ENCODE measurements around the gene TBC1D13.
"Not testable (repeated sequence)": the region's sequence is repeated elsewhere in the genome, so short reads cannot be mapped to it uniquely, and the experiment has no call there.

TBC1D13 gene

DNA sequence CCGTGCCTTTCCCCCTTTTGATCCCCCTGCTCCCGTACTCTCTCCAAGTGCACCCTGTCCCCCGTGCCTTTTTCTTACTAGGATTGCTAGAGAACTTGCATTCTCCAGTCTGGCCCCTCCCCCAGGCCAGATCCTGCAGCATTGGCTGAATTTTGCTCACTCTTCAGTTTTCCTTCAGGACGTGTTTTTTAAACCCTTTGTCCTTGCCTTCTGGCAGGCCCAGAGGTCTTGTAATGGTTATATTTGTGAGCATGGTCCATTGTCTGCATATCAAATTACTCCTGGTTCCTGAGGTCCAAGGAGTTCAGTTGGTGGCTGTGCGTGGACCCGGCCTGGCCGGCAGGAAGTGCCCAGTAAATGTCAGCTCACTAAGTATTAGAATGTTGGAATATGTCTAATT is 606 bp downstream of the TBC1D13 start:
- FAIRE-seq, result no peak

DNA sequence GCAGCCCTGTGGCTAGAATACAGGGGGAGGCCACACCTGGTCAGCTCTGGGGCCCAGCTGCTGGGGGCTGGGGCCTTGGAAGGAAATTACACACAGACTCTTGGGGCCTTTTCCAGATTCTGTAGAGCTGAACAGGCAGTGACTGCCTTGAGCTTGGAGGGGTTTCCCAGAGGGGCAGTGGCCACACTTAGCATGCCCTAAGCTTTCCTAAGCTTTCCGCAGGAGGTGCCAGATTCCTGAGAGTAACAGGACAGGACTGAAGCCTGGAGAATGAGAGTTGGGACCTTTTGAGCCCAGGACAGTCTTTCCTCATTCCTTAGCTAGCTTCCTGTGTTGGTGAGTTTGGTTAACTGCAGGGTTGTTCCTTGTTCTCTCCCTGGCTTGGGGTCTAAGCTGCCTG is 1.4 kb downstream of the TBC1D13 start:
- FAIRE-seq, result no peak

DNA sequence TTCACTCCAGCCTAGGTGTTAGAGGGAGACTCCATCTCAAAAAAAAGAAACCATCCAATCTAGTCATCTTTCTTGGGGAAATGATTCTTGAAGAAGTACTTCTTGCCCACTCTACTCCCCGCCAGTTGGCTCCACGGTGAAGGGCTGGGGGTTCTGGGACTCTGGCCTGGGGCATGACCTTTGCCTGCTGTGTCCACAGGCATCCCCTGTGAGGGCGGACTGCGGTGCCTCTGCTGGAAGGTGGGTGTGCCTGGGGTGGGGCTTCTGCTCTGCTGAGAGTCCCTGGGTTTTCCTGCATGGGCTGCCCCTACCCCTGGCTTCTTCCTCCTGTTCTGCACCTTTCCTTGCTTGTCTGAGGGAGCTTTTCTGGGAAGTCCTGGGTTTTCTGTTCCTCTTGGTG is 3.5 kb downstream of the TBC1D13 start:
- no peak for FAIRE-seq

DNA sequence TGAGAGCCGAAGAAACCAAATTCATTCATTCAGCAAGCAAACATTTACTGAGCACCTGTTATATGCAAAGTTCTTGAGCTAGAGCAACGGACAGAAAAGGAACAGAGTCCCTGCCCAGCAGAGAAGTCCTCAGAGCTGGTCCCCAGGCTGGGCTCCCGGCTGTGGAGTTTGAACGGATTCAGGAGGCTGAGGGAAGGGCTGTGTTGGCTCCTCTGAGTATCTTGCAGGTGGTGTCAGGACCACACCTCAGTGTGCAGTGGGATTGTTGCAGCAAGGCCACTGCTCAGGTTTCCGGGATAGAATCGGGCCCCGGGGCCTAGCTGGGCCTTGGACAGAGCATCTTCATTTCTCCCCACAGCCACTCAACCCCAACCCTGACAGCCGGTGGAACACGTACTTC is 5.1 kb downstream of the TBC1D13 start:
- FAIRE-seq, result no peak

DNA sequence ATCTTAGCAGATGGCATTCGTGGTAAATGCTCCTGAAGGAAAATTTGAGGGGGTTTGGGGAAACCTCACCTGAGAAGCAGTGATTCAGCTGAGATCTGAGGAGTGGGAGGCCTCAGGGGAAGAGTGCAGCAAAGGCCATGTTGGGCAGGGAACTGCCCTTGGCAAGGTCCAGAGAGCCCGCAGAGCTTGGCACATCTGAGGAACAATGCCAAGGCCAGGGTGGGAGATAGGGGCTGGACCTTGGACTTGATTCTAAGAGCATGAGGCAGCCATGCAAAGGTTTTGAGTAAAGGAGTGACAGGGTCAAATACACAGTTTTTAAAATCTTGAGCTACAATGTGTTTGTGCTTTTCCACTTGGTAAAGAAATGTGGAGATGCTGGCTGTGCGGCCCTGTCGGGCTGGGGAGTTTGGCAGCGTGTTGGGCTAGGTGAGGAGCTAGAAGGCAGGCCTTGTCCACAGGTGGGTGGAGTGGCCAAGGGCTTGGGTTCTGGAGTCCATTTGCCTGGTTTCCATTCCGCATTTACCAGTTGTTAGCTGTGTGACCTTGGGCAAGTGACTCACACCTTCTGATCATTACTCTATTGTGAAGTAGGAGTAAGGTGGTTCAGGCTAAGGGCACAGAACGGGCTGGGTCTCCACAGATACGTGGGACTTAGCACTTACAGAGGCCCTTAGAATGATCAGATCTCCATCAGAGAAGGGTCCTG is 6.1 kb downstream of the TBC1D13 start:
- no peak for FAIRE-seq

DNA sequence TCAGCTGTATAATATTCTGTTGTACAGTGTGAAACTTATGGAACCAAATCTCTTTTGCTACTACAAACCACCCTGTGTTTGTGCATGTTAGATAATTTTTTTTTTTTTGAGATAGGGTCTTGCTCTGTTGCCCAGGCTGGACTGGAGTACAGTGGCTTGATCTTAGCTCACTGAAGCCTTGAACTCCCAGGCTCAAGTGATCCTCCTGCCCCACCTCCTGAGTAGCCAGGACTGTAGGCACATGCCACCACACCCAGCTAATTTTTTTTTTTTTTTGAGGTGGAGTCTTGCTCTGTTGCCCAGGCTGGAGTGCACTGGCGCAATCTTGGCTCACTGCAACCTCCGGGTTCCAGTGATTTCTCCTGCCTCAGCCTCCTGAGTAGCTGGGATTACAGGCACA is 7.9 kb downstream of the TBC1D13 start:
- FAIRE-seq, result not testable (repeated sequence)

DNA sequence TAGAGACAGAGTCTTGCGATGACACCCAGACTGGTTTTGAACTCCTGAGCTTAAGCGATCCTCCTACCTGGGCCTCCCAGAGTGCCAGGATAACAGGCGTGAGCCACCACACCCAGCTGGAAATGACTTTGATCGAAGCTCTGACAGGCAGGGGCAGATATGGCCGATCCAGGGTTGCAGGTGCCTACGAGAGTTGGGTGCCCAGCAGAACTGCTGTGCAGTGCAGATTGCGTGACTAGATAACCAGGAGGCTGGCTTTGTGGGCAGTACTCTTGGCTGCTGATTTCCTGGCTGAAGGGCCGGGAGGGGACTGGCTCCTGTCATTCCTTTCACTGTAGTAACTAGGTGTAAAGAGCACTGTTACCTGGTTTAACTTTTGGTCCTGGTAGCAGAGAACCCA is 11.8 kb downstream of the TBC1D13 start:
- no peak for FAIRE-seq

DNA sequence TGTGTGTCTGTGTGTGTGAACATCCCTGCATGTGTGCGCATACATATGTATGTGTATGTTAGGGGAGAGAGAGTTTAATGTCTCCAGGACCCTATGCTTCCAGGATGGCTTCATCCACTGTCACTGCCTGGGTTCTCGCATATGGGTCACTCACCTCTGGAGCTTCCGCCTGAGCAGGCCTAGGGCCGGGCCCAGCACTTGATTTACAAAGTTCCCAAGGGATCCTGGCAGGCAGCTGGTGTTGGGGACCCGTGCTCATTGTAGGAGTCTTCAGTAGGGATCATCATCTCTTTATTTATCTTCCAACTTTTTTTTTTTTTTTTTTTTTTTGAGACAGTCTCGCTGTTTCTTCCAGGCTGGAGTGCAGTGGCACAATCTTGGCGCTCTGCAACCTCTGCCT is 13.0 kb downstream of the TBC1D13 start:
- FAIRE-seq, result no peak

DNA sequence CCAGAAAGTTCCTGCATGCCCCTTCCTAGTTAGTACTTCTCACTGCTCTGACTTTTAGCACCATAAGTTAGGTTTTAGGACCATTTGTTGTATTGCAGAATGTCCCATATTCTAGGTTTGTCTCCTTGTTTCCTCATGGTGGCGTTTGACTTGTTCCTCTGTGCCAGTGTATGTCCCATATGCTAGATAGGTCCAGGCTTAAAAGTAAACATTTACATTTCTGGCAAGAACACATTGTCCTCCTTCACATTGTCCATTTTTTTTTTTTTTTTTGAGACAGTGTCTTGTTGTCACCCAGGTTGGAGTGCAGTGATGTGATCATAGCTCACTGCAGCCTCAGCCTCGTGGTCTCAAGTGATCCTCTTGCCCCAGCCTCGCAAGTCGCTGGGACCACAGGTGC is 15.4 kb downstream of the TBC1D13 start:
- no peak for FAIRE-seq

DNA sequence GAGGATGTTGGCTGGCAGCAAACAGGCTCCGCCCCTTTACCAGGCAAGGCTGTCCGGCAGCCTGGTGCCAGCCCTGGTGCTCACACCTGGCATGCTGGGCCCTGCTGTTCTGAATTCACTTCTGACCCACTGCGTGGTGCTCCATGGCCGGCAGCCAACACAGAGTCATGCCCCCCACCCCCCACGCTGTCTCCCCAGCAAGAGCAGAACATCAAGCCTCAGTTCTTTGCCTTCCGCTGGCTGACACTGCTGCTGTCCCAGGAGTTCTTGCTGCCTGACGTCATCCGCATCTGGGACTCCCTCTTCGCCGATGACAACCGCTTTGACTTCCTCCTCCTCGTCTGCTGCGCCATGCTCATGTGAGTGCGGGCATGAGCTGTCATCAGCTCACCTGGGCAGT is 18.6 kb downstream of the TBC1D13 start:
- no peak for FAIRE-seq

DNA sequence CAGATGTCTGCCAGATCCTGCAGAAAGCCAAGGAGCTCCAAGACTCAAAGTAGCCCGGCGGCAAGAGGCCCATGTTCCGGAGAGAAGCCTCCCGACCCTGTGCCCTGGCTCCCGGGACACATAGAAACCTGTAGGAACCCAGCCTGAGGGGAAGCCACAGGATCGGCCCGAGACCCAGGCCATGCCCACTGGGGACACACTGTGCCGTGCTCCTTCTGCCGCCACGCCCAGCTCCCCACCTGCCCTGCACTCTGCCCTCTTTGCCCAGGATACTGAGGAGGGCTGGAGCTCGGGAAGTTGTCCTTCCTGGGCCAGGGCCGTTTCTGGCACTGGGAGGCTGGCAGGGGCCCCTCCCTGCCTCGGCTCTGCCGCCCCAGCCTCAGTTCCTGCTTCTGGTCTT is 20.8 kb downstream of the TBC1D13 start:
- no peak for FAIRE-seq

DNA sequence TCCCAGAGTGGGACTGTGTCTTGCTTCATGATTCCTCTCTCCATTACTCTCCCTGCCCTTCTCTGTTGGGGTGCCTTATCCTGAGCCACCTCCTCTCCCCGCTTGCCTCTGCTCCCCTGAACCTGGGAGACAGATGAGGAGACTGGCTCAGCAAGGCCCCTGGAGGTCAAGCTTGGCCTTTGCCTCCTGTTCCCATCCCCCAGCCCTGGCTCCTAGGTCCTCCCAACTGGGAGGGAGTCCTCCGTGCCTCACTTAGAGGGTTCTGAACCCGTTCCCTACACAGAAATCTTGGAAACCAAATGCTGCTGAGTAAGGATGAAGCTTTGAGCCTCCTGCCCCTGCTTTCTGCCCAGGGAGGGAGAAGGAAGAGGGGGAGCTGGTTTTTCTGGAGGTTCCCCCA is 21.5 kb downstream of the TBC1D13 start:
- FAIRE-seq, result no peak

DNA sequence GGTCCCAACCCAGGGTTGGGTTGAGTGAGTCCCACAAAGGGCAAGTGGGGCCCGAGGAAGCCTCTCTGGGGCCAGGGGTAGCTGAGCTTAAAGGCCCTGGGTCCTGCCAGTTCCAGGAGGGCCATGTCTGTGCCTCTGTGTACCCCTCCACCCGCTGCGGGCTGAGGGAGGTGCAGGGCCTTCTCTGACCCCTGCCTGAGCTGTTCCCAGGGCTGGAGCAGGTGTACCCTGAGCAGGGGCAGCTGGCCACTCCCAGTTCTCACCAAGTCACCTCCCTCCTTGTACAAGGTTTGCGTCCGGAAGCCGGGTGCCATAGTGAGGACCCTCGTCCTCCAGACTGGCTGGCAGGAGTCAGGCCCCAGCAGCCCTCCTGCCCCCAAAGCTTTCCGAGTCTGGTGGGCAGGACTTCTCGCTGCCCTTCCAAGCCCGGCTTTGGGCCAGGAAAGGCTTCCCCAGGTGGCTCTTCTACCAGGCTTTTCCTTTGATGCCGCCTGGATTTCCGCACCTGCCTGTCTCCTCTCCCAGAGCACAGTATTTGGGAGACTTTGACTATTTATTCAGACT is 22.1 kb downstream of the TBC1D13 start:
- no peak for FAIRE-seq

DNA sequence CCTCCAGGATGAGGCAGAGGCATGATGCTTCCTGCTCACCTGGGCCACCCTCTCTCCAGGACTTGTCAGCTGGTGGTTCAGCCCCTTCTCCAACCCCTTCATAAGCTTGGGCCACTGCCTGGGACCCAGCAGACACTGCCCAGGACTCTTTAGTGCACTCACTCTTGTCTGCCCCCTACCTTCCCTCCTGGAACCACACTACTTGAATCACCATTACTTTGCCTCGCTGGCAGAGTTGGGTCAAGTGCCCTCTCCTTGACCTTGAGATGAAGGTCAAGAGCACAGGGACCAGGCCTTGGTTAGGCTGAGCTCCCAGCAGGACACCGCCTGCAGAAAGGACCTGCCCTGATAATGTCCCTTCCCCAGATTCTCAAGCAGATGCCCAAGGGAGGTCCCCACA is 22.8 kb downstream of the TBC1D13 start:
- FAIRE-seq, result no peak

DNA sequence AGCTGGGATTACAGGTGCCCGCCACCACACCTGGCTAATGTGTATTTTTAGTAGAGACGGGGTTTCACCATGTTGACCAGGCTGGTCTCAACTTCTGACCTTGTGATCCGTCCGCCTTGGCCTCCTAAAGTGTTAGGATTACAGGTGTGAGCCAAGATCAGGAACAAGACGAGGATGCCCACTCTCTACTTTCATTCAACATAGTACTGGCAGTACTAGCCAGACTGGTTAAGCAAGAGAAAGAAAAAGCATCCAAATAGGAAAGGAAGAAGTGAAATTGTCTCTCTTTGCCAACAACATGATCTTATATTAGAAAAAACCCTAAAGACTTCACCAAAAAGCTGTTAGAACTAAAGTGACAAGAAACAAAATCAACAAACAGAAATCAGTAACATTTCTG is 23.8 kb downstream of the TBC1D13 start:
- no peak for FAIRE-seq

DNA sequence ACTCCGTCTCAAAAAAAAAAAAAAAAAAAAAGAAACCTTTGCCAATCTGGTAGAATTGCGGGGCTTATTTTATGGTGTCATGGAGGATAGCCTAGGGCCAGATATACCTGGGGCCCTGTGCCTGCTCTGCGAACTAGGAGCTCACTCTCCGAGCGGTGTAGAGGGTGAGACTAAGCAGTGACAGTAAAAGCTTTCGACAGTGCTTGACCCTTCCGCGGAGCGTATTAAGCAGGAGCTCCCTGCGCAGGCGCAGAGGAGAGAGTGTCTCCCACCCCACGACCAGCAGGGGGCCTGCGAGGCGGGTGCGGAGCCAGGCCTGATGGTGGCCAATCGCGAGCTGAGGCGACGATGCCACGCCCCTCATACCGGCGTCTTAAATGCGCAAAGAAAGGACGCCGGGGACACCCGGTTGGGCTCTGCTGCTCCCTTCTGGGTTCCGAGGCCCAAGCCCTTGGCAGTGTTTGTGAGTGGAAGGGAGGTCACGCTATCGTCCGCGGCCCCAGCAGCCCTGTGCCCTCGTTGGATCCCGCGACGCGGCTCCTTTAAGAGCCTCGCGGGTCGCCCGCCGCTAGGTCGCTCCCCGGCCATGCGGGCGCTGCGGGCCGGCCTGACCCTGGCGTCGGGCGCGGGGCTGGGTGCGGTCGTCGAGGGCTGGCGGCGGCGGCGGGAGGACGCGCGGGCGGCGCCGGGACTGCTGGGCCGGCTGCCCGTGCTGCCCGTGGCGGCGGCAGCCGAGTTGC is 31.2 kb downstream of the TBC1D13 start, which contains the start of gene ENDOG:
TSS of gene ENDOG (plus strand) at position 402 of the 740 bp plus-strand sequence. CDS start at position 587, 185 bp downstream.
- peak; percentile 12 for FAIRE-seq

DNA sequence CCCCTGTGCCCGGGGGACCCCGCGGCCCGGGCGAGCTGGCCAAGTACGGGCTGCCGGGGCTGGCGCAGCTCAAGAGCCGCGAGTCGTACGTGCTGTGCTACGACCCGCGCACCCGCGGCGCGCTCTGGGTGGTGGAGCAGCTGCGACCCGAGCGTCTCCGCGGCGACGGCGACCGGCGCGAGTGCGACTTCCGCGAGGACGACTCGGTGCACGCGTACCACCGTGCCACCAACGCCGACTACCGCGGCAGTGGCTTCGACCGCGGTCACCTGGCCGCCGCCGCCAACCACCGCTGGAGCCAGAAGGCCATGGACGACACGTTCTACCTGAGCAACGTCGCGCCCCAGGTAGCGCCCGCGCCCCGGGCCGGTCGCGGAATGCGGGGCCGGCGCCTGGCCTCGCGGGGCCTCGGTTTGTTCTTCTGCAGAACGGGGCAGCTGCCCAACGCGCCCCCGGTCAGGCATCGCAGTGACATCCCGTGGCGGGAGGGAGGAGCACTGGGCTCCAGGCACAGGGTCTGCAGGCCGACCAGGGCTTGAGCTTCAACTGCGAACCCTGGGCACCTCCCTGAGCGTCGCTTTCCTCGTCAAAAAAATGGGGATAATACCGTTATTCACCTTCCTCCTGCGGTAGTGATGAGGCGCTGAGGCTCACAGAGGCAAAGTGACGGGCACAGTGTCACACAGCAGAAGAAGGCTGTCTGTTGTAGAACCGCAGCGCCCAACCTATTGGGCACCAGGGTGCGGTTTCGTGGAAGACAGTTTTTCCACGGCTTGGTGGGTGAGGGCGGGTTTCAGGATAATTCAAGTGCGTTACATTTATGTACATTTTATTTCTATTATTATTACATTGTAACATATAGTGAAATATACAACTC is 32.0 kb downstream of the TBC1D13 start:
- no peak for FAIRE-seq

DNA sequence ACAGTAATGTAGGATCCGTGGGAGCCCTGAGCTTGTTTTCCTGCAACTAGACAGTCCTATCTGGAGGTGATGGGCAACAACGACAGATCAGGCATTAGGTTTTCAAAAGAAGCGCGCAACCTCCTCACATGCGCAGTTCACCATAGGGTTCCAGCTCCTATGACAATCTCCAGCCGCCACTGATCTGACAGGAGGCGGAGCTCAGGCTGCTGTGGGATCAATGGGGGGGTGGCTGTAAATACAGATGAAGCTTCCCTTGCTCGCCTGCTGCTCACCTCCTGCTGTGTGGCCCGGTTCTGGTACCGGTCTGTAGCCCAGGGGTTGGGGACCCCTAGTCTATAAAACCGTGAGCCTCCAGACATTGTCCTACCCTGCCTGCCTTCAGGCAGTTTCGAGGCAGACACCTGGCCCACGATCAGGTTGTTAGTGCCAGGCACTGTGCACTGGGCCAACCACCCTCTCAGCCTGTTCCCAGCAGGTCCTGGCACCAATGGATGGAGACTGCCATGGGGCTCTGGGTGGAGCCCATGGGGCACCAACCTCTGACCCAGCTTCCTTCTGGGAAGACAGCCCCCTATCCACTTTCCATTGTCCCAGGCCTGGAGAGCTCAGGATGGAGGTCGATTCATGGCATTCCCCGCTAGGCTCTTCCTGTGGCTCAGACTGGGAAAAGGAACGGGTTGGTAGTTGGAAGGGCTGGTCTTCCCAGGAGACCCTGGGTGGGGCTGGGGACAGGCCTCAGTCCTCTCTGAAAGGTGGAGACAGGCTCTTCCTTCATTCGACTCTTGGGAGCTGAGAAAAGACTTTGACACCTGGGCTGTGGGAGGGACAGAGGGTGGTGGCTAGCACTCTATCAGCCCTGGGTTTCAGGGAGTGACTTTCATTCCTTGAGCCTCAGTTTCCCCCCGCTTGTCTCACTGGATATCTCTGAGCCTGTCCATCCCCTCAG is 32.9 kb downstream of the TBC1D13 start:
- no peak for FAIRE-seq

DNA sequence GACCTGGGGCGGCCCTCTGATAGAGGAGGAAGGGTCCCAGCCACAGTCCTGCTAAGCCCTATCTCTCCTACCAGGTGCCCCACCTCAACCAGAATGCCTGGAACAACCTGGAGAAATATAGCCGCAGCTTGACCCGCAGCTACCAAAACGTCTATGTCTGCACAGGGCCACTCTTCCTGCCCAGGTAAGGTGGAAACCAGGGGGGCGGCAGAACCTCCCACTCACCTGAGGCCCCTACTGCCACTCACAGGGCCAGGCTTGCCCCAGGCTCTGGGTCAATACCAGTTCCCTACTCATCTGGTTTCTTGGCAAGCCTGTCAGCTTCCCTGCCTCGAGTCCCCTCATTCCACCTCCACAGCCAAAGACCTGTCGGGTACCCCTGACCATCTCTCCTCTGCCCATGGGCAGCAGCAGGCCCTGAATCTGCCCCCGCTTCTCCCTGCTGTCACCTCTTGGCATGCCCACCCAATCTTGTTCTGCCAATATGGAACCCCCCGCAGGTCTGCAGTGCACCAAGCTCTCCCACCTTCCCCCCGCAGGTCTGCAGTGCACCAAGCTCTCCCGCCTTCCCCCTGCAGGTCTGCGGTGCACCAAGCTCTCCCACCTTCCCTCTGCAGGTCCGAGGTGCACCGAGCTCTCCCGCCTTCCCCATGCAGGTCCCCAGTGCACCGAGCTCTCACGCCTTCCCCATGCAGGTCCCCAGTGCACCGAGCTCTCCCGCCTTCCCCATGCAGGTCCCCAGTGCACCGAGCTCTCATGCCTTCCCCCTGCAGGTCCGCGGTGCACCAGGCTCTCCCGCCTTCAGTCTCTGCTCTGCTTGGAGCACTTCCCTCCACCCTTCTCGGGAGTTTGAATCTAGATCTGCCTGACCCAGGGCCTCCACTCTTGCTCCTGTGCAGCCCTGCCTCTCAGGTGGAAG is 33.9 kb downstream of the TBC1D13 start:
- FAIRE-seq, result no peak

DNA sequence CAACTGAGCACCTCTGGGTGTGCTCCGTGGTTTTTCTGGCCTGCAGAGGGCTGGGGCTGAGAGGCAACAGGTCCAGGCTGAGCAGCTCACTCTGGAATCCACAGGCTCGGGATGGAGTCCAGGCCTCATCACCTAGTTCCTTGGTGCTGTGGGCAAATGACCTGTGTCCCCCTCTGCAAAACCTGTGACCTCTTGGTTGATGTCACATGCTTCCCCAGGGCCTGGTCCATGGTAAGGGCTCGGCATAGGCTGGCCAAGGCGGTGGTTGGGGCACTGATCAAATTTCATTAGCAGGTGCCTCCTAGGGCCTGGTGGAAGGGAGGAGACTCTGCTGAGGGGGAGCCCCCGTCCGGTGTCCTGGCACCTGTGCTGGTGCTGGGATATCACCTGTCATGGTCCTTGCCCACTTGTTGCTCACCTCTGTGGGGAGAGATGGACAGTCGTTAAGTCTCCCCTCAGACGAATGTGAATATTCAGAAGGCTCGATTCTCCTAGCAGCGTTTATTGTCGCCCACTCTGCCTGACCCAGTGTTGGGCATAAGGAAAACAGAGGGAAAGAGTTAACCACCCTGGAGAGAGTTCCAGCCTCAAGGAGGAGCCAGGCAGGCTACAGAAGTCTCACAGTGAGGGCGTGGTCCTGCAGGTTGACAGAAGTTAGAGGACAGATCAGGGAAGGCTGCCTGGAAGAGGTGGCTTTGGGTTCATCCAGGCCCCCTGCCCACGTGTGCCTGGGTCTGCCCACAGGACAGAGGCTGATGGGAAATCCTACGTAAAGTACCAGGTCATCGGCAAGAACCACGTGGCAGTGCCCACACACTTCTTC is 34.7 kb downstream of the TBC1D13 start:
- FAIRE-seq, result no peak
